Spinal cord (tissue), 10 donors: ENCODE results near the gene MTMR1. TPM values are rescaled to one million over a fixed set of nuclear protein-coding genes. Genes with fewer than 3 reads are reported as not detected.

Experiments used
- DNase-seq, 6 donors: peaks; one replicate each; pipeline versions ENCODE4 v3.0.0 to v3.0.0-alpha.2; 2013 to 2015; ENCODE audit warnings: low spot score in 6 of 6, low read depth in 4 of 6
- H3K27ac ChIP-seq: one replicate; pipeline ENCODE4 v1.5.1; 2013; ENCODE audit warnings: low read depth, low read length, control low read depth
- H3K27me3 ChIP-seq: one replicate; pipeline ENCODE4 v1.6.1; 2013; ENCODE audit warnings: low read length; ENCODE audit not compliant: control insufficient read depth, insufficient read depth
- H3K36me3 ChIP-seq: one replicate; pipeline ENCODE4 v1.6.1; 2013; ENCODE audit warnings: low read length; ENCODE audit not compliant: control insufficient read depth, insufficient read depth
- H3K4me1 ChIP-seq: one replicate; pipeline ENCODE4 v1.6.1; 2013; ENCODE audit warnings: low read length; ENCODE audit not compliant: control insufficient read depth, insufficient read depth
- H3K4me3 ChIP-seq: one replicate; pipeline ENCODE4 v1.5.1; 2013; ENCODE audit warnings: low read depth, low read length, control low read depth
- H3K9me3 ChIP-seq: one replicate; pipeline ENCODE4 v1.6.1; 2013; ENCODE audit warnings: low read length; ENCODE audit not compliant: control insufficient read depth, insufficient read depth
- WGBS: methylation state at CpG from one replicate; pipeline ENCODE4 v1.1.5; 2013; ENCODE audit warnings: missing lambda C conversion rate; ENCODE audit not compliant: insufficient coverage; 5-methylcytosine and 5-hydroxymethylcytosine counted together
- polyA plus RNA-seq, 2 donors: library from polyadenylated mRNA; unstranded; fragments of 120-200 nt; gene quantifications; one replicate each; pipeline ENCODE4 v1.2.1, GENCODE V29; 2013; ENCODE audit not compliant: insufficient read length in 2 of 2
- total RNA-seq, 2 donors: library from RNA; depleted of rRNA in 1 of 2; stranded (reverse); fragments of 120-200 nt in 1 of 2; fragments of >200 nt in 1 of 2; gene quantifications; one replicate each; pipeline versions ENCODE4 v1.2.3 to v1.2.4, GENCODE V29; 2013 to 2014
- donor health status: healthy.

The MTMR1 gene
- total and polyA plus RNA-seq, 4 donors = 19.4 to 35.2 (median 31.0) TPM

DNA sequence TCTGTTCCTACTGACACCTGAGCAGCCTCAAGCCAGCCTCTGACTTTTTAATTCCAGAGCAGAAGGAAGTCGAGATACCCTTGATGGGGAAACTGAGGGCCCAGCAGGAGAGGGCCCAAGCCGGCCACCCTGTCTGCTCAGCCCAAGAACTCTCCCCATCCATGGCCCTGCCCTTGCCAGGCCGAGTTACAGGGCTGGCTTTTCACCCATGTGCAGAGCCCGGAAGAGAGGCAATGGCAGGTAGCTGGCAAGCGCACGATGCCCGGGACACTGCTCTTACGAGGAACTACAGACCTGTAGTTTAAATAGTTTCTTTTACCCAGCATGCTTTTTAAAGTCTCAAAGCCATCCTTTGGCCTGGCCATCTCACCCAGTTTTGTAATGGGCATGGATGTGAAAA lies 79.9 kb downstream of the MTMR1 start:
- Histone ChIP-seq H3K4me1 (peaks cover 14% of the 10 kb centered on the region), H3K9me3 (no peaks in the 10 kb centered on the region), H3K27me3 (no peaks in the 10 kb centered on the region), H3K27ac (no peak overlapping the region), H3K36me3 (peaks cover 58% of the 10 kb centered on the region), H3K4me3 (no peak overlapping the region)
- 73% methylated on average over 4 of the region's 8 CpGs for WGBS
- DNase-seq = no peak

DNA sequence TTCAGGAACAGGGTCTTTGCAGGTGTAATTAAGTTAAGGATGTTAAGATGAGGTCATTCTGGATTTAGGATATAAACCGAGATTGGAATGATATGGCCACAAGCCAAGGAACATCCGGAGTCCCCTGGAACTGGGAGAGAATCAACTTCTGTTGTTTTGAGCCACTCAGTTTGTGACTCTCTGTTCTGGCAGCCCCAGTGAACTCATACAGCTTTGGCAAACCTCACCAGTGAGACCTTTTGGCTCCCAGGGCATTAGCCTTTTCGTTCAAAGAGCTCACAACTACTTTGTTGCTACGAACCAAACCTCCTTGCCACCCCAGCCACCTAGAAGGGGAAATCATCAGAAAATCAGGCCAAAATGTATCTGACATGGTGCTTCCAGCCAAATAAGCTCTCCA lies 80.4 kb downstream of the MTMR1 start:
- no peaks in the 10 kb centered on the region for H3K27me3 ChIP-seq
- no peak for DNase-seq
- peaks cover 14% of the 10 kb centered on the region for H3K4me1 ChIP-seq
- no peak overlapping the region for H3K27ac ChIP-seq
- WGBS = 70% methylated on average over 4 of the region's 4 CpGs
- peaks cover 53% of the 10 kb centered on the region for H3K36me3 ChIP-seq
- H3K4me3 ChIP-seq = no peak overlapping the region
- no peaks in the 10 kb centered on the region for H3K9me3 ChIP-seq

DNA sequence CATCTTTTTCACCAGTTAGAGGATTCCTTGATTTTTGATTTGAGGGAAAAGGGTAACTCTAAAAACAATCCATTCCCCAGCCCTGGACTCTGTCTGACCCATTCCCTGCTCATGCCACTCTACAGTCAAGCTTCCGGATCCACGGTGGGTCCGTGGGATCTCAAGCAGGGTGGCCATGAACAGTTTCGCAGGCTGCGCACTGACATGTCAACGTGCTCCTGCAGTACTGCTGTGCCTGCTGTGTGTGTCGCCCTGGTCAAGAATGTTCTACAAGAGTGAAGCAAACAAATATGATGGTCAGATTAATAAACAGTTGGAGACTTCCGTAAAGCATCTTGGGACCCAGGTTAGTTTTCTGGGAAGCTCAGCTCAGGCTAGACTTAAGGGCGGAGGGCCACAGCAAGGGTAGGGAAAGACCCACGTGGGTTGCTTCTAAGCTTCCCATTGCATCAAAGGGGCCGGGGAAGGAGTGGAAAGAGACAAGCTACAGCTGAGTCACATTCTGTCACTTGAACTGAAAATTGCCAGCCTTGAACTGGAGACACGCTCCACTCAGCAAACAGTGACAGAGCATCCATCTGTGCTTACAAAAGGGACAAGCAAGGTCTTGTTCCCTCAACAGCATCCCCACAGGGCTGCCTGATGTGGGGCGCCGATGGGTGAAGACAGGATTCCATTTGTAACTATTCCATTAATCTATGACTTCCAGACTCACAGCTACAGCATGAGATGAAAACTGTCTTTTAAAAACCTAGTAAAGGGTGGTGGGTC lies 81.8 kb downstream of the MTMR1 start:
- Histone ChIP-seq H3K9me3 (no peaks in the 10 kb centered on the region), H3K4me3 (no peak overlapping the region), H3K4me1 (peaks cover 14% of the 10 kb centered on the region), H3K27ac (no peak overlapping the region), H3K27me3 (no peaks in the 10 kb centered on the region), H3K36me3 (peaks cover 40% of the 10 kb centered on the region)
- 84% methylated on average over 12 of the region's 14 CpGs for WGBS
- DNase-seq = peak in 2 of 6 donors; percentile 14 to 41

DNA sequence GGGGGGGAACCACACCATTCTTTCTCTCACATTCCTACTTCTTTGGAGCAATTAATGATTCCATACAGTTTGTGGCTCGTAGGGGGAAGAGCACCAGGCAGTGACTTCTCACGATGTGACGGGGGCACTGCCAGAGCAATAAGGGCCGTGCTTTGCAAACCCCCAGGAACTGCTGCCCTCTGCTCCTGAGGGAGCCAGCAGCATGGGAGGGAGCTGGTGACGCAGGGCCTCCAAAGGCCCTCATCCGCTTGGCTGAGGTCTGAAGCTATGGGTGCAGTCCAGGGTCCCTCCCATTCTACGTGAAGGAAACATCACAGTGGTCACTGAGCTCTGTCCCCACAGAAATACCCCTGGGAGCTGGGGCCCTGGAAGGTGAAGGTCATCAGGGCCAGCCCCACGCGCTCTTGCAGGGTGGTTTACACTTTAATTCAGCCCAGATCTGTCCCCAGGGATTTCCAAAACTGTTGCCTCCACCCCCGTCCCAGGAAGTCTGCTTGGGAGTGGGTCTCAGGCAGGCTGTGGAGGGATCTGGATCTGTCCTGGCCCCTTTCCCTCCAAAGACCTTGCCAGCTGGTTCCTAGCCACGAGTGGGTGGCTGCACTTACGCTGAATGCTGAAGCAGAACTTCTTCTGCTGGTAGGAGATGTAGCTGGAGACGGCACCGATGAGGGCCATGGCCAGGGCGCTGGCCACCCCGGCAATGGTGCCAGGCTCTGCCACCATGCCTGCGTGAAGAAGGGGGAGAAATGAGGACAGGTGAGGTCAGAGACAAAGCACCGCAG lies 82.6 kb downstream of the MTMR1 start:
- WGBS = 72% methylated on average over 17 of the region's 18 CpGs
- Histone ChIP-seq H3K27ac (no peak overlapping the region), H3K4me3 (no peak overlapping the region)

DNA sequence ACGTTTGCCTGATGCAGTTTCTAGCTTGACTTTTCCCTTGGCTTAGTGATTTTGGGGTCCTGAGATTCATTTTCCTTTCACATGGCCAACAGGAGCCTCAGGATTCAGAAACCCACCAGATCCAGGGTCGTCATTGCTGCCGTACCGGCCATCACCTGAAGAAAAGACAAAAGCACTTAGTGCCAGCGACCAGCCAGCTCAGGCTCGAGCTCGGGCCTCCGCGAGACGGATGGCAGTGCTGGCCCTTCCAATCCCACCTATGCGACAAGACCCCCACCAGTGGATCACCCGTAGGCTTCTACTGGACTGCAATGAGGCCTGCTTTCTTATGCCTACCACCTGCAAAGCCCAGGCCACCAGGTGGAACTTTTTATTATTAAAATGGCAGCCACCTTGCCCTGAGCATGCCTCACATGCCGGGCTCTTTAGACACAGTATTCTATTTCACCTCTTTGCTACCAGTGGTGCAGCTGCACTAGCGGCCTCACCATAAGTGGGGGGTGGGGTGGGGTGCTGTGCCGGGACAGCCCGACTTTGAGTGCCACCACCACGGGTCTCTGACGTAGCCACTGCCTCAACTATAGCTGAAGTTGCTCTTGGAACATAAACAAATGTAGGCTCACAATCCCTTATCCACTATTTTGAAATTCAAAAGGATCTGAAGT lies 84.3 kb downstream of the MTMR1 start:
- H3K4me1 ChIP-seq = peaks cover 14% of the 10 kb centered on the region
- H3K9me3 ChIP-seq = no peaks in the 10 kb centered on the region
- WGBS = 89% methylated on average over 12 of the region's 18 CpGs
- peaks cover 22% of the 10 kb centered on the region for H3K36me3 ChIP-seq
- H3K4me3 ChIP-seq = no peak overlapping the region
- no peak for DNase-seq
- H3K27me3 ChIP-seq = no peaks in the 10 kb centered on the region
- no peak overlapping the region for H3K27ac ChIP-seq

More for the DNA sequence above, 82.6 kb downstream of the MTMR1 start:
- Histone ChIP-seq H3K27me3 (no peaks in the 10 kb centered on the region), H3K36me3 (peaks cover 34% of the 10 kb centered on the region), H3K4me1 (peaks cover 14% of the 10 kb centered on the region), H3K9me3 (no peaks in the 10 kb centered on the region)
- DNase-seq = no peak

DNA sequence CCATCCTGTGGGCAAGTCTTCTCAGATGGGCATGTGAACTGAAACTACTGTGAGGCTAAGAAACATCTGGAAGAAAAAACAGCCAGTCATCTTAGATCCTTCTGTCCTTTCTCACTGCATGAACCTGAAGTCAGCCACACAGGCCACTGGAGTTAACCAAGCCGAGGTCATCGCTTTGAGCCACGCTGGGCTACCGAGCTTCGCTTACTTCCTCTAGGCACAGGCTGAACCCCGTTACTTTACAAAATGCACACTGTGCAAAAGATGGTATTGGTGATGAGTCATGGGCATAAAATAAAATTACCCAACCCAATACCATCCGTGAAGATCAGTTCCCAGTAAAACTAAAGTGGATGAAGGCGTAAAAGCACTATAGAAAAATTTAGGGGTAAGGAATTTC lies 86.2 kb downstream of the MTMR1 start:
- Histone ChIP-seq H3K4me1 (peaks cover 13% of the 10 kb centered on the region), H3K27ac (no peak overlapping the region), H3K4me3 (no peak overlapping the region), H3K27me3 (no peaks in the 10 kb centered on the region), H3K9me3 (no peaks in the 10 kb centered on the region), H3K36me3 (peaks cover 20% of the 10 kb centered on the region)
- DNase-seq = no peak
- WGBS = no CpG with 5 or more reads among the region's 8 CpGs

DNA sequence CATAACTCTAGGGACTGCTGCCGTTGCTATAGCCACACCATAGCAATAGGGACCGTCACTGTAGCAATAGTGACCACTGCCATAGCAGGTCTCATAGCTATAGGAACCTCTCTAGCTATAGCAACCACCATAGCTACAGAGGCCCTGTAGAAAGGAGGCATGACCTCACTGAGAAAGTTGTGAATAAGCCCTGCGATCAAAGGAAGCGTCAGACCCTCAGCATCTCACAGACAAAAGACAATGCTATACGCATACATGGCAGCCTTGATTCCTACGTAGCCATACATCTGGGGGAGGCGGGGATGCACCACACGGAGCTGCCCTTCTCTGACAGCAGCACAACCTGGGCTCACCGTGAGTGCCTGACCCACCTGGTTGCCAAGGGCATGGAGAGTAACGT lies 88.5 kb downstream of the MTMR1 start:
- no peaks in the 10 kb centered on the region for H3K9me3 ChIP-seq
- no peaks in the 10 kb centered on the region for H3K27me3 ChIP-seq
- no peak overlapping the region for H3K4me3 ChIP-seq
- 90% methylated on average over 6 of the region's 10 CpGs for WGBS
- peaks cover 3% of the 10 kb centered on the region for H3K36me3 ChIP-seq
- no peak for DNase-seq
- no peaks in the 10 kb centered on the region for H3K4me1 ChIP-seq
- H3K27ac ChIP-seq = no peak overlapping the region

DNA sequence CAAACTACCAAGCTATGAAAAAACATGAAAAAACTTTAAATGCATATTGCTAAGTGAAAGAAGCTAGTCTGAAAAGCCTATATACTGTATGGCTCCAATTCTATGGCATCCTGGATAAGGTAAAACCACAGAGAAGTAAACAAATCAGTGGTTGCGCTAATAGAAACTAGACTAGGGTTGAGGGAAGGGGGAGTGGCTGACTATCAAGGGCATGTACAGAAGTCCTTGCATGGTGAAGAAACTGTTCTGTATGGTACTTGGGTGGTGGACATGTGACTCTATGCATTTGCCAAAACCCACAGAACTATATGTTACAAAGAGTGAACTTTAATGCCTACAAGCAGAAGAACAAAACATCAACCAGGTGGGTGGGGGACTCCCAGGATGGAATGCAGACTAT lies 96.8 kb downstream of the MTMR1 start:
- peaks cover 1% of the 10 kb centered on the region for H3K36me3 ChIP-seq
- no peak overlapping the region for H3K4me3 ChIP-seq
- DNase-seq = no peak
- no peaks in the 10 kb centered on the region for H3K9me3 ChIP-seq
- no peaks in the 10 kb centered on the region for H3K4me1 ChIP-seq
- H3K27ac ChIP-seq = no peak overlapping the region
- H3K27me3 ChIP-seq = no peaks in the 10 kb centered on the region
- WGBS = 67% methylated on average over 1 of the region's 1 CpG

DNA sequence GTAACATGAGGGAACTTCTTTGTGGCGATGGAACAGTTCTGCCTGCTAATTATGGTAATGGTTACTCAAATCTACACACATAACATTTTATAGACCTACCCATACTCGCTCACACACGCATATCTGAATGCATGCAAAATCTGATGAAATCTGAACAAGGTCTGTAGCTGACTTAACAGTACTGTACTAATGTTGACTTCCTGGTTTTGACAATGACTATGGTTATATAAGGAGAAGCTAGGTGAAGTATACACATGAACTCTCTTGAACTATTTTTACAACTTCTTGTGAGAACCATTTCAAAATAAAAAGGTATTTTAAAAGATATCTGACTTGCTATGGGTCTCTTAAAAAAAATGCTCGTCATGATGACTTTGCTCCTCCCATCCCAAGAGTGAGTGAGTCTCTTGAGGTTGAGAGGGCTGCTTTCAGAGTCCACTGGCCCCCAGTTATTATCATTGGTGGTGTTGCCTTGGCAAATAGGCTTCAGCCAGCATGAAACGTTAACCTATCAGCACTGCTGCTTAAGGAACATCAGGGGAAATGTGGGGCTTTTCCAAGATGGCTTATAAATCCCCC lies 99.8 kb downstream of the MTMR1 start:
- Histone ChIP-seq H3K36me3 (peaks cover 2% of the 10 kb centered on the region), H3K27ac (no peak overlapping the region), H3K4me1 (no peaks in the 10 kb centered on the region), H3K9me3 (no peaks in the 10 kb centered on the region), H3K27me3 (no peaks in the 10 kb centered on the region), H3K4me3 (no peak overlapping the region)
- WGBS = 67% methylated on average over 1 of the region's 5 CpGs
- no peak for DNase-seq
